ENCODE results near the gene DVL2. TPM values are rescaled to one million over a fixed set of nuclear protein-coding genes. Genes with fewer than 3 reads are reported as not detected.

Gene DVL2
- polyA plus RNA-seq, 1 experiment = 5.1 TPM

GRCh38 chr17:7260651-7261378 lies 26.5 kb upstream of the DVL2 start:
- CTCF ChIA-PET = no interaction called here

GRCh38 chr17:7260151-7260550 lies 25.8 kb upstream of the DVL2 start:
- no peak for DNase-seq (ENCODE audit: low read depth, low spot score)
- no peak overlapping the region for H3K27ac ChIP-seq (ENCODE audit: low read depth, low read length)
- TF ChIP-seq, protein P1, sequence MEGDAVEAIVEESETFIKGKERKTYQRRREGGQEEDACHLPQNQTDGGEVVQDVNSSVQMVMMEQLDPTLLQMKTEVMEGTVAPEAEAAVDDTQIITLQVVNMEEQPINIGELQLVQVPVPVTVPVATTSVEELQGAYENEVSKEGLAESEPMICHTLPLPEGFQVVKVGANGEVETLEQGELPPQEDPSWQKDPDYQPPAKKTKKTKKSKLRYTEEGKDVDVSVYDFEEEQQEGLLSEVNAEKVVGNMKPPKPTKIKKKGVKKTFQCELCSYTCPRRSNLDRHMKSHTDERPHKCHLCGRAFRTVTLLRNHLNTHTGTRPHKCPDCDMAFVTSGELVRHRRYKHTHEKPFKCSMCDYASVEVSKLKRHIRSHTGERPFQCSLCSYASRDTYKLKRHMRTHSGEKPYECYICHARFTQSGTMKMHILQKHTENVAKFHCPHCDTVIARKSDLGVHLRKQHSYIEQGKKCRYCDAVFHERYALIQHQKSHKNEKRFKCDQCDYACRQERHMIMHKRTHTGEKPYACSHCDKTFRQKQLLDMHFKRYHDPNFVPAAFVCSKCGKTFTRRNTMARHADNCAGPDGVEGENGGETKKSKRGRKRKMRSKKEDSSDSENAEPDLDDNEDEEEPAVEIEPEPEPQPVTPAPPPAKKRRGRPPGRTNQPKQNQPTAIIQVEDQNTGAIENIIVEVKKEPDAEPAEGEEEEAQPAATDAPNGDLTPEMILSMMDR (IDR thresholded peaks at IDR 0.05; ENCODE audit: low read depth, low read length) = no peak
- H3K4me3 ChIP-seq (ENCODE audit: low read depth, low read length) = no peak overlapping the region
- no peaks in the 10 kb centered on the region for H3K9me3 ChIP-seq (ENCODE audit: control insufficient read depth, insufficient read depth, low read length)
- CTCF ChIA-PET = interaction anchor here (1.4 kb wide), 1 partner anchor 18 kb away, joined by 3 read pairs; the partner anchor contains the start of gene GABARAP
- H3K27me3 ChIP-seq (ENCODE audit: control insufficient read depth, insufficient read depth, low read length) = peaks cover 8% of the 10 kb centered on the region
- POLR2A ChIA-PET = no interaction called here

More at GRCh38 chr17:7260651-7261378, 26.5 kb upstream of the DVL2 start:
- TF ChIP-seq, protein P1 (IDR thresholded peaks at IDR 0.05; ENCODE audit: low read depth, low read length) = no peak
- Histone ChIP-seq H3K27ac (ENCODE audit: low read depth, low read length) (no peak overlapping the region), H3K9me3 (ENCODE audit: control insufficient read depth, insufficient read depth, low read length) (no peaks in the 10 kb centered on the region; the same call in 1 of the 2 replicates), H3K4me3 (ENCODE audit: low read depth, low read length) (peak overlapping the region; percentile 40; the same call in 1 of the 2 replicates), H3K27me3 (ENCODE audit: control insufficient read depth, insufficient read depth, low read length) (peaks cover 8% of the 10 kb centered on the region)
- POLR2A ChIA-PET = no interaction called here
- no peak for DNase-seq (ENCODE audit: low read depth, low spot score)

DNA sequence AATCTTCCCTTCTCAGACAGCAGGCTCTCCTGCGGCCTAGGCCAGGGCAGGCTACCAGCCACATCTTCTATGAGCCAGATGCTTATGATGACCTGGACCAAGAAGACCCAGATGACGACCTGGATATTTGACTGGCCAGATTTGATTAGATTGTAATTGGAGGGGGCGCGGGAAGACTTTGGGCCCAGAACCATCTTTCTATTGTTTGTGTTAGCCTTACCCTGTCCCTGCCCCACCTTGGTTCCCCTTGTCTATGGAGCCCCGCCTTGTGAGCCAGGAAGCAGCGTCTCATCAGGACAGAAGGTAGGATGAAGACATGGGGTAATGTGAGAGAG lies 25.2 kb upstream of the DVL2 start:
- Histone ChIP-seq H3K27ac (ENCODE audit: low read depth, low read length) (no peak overlapping the region), H3K9me3 (ENCODE audit: control insufficient read depth, insufficient read depth, low read length) (no peaks in the 10 kb centered on the region), H3K4me3 (ENCODE audit: low read depth, low read length) (no peak overlapping the region), H3K27me3 (ENCODE audit: control insufficient read depth, insufficient read depth, low read length) (peaks cover 8% of the 10 kb centered on the region)
- CTCF ChIA-PET = interaction anchor here (1.4 kb wide), 1 partner anchor 17 kb away, joined by 3 read pairs; the partner anchor contains the start of gene GABARAP
- TF ChIP-seq, protein P1 (IDR thresholded peaks at IDR 0.05; ENCODE audit: low read depth, low read length) = no peak
- POLR2A ChIA-PET = no interaction called here
- DNase-seq (ENCODE audit: low read depth, low spot score) = no peak

DNA sequence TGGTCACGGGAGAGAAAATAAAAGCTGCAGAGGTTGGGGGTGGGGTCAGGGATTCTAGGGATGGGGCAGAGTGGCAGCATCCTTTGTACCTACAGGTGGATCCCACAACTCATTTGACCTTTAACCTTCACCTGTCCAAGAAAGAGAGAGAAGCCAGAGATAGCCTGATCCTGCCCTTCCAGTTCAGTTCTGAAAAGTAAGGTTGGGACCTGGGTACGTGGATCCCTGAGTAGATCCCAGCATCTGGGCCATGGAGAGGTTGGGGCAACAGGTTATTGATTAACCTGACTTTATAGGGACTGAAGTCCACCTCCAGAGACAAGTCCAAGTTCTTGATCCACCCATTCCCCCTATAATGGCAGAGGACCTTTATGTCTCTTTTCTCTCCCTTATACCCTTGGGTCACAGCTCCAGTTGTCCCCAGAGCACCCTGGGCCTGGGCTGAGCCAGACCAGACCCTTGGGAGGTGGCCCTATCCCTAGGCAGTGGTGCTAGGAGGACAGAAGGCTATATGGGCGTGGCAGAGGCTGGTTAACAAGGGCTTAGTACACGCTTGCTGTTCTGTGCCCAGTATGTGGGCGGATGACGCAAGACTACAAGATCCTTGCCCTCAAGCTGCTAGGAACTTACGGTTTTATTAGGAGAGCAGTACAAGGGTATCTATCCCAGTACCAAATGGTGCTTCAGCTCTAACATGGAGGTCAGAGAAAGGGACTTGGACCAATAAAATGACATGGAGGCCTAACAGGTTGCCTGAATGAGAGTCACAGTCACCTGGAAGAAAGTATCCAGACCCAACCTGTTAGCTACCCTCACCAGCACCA lies 24.6 kb upstream of the DVL2 start:
- no peak for DNase-seq (ENCODE audit: low read depth, low spot score)
- ChIA-PET CTCF (interaction anchor here (1.4 kb wide), 1 partner anchor 16 kb away, joined by 3 read pairs; the partner anchor contains the start of gene GABARAP), POLR2A (interaction anchor here (0.7 kb wide), 1 partner anchor 12 kb away, joined by 6 read pairs; no protein-coding TSS in a partner anchor)

More for the DNA sequence above, 24.6 kb upstream of the DVL2 start:
- Histone ChIP-seq H3K9me3 (ENCODE audit: control insufficient read depth, insufficient read depth, low read length) (no peaks in the 10 kb centered on the region), H3K4me3 (ENCODE audit: low read depth, low read length) (no peak overlapping the region), H3K27me3 (ENCODE audit: control insufficient read depth, insufficient read depth, low read length) (peaks cover 8% of the 10 kb centered on the region), H3K27ac (ENCODE audit: low read depth, low read length) (no peak overlapping the region)
- TF ChIP-seq, protein P1 (IDR thresholded peaks at IDR 0.05; ENCODE audit: low read depth, low read length) = no peak

Data from AG04450 (cell line).